GM12873 (cell line): Measurements from ENCODE around the gene BACE1-AS.

Source experiments
- CTCF ChIP-seq: IDR thresholded peaks from 2 replicates; pipeline ENCODE4 v1.5.1; 2012; ENCODE audit warnings: low read depth, mild to moderate bottlenecking, moderate library complexity, low read length, control low read depth; ENCODE audit not compliant: insufficient read depth; ENCODE audit errors: missing control alignments

Gene BACE1-AS

GRCh38 chr11:117290809-117291396, at the start of gene BACE1-AS:
Gene BACE1-AS (plus strand): TSS chr11:117291346.
- TF ChIP-seq CTCF = no peak

GRCh38 chr11:117248341-117248740, 42.8 kb upstream of the BACE1-AS start:
- TF ChIP-seq CTCF = no peak

GRCh38 chr11:117249571-117249970, 41.6 kb upstream of the BACE1-AS start:
- TF ChIP-seq CTCF = no peak

GRCh38 chr11:117251506-117251905, 39.6 kb upstream of the BACE1-AS start:
- TF ChIP-seq CTCF = no peak

- TF ChIP-seq CTCF = no peak
These were observed 35.2 kb upstream of the BACE1-AS start for GRCh38 chr11:117255966-117256365.

GRCh38 chr11:117256573-117256972, 34.6 kb upstream of the BACE1-AS start:
- no peak for TF ChIP-seq CTCF

GRCh38 chr11:117258576-117258975, 32.6 kb upstream of the BACE1-AS start:
- TF ChIP-seq CTCF = no peak
